Nephron (organoid): ENCODE measurements around the gene RAG2.

Experiments used
- H3K27ac Mint-ChIP-seq, 3 experiments: 2 replicates each; pipeline ENCODE4 v1.8.0; 2020; ENCODE audit warnings: mixed read lengths in 3 of 3, mild to moderate bottlenecking in 2 of 3, moderate library complexity in 1 of 3
- H3K27me3 Mint-ChIP-seq: 2 replicates; pipeline ENCODE4 v1.8.0; 2021; ENCODE audit warnings: low read depth, mild to moderate bottlenecking, moderate library complexity, mixed read lengths
- H3K36me3 Mint-ChIP-seq: 2 replicates; pipeline ENCODE4 v1.8.0; 2020; ENCODE audit warnings: low read depth, mixed read lengths
- H3K4me1 Mint-ChIP-seq: 2 replicates; pipeline ENCODE4 v1.8.0; 2020; ENCODE audit warnings: mixed read lengths
- H3K4me3 Mint-ChIP-seq, 3 experiments: 2 replicates each; pipeline ENCODE4 v1.8.0; 2020; ENCODE audit warnings: mild to moderate bottlenecking in 3 of 3, mixed read lengths in 3 of 3, moderate library complexity in 2 of 3
- H3K9me3 Mint-ChIP-seq: 2 replicates; pipeline ENCODE4 v1.8.0; 2020; ENCODE audit warnings: mixed read lengths
- TF ChIP-seq, protein P1 (sequence below), 3 experiments: fragments of 200-600 bp; sonication (generic); IDR thresholded peaks; one replicate each; pipeline ENCODE4 v1.5.0; 2021; ENCODE audit warnings: antibody characterized with exemption in 3 of 3; ENCODE audit not compliant: unreplicated experiment in 3 of 3

The RAG2 gene

GRCh38 chr11:36619502-36619901 is 21.5 kb upstream of the RAG2 start:
- peak overlapping the region; percentile 2 to 92 (median 68) for H3K27ac Mint-ChIP-seq

DNA sequence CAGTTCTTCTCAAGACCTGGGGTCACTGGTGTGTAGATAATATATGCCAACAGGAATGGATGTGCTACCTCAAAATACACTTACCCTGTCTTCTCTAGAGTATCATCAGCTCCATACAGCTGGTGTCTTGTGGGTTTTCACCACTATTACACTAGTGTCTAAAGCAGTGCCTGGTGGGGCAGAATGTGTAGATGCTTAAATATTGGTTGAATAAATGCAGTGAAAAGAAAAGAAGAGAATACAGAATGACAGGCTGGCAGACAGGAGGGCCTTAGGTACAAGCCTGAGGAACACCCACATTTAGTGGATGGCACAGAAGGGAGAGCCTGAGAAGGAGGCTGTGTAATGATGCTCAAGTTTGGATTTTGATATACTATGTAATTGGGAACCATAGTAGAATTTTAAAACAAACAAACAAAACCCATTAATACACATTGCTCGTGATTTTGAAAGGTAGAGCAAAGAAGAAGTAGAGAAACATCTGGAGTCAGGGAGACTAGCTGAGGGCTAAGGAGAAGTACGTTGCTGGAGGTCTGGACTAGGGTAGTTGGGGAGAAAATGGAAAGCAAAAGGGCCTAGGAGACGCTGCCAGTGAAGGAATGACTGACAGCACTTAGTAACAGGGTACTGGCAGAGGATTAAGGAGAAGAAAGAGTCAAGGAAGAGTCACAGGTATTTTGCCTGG is 20.5 kb upstream of the RAG2 start:
- Mint-ChIP-seq H3K27me3 (no peaks in the 10 kb centered on the region), H3K36me3 (peaks cover 11% of the 10 kb centered on the region), H3K4me3 (peak overlapping the region in 1 of 3 experiments; percentile 27), H3K9me3 (peaks cover 5% of the 10 kb centered on the region), H3K27ac (peak overlapping the region; percentile 2 to 92 (median 68)), H3K4me1 (peaks cover 20% of the 10 kb centered on the region)
- TF ChIP-seq, protein P1, sequence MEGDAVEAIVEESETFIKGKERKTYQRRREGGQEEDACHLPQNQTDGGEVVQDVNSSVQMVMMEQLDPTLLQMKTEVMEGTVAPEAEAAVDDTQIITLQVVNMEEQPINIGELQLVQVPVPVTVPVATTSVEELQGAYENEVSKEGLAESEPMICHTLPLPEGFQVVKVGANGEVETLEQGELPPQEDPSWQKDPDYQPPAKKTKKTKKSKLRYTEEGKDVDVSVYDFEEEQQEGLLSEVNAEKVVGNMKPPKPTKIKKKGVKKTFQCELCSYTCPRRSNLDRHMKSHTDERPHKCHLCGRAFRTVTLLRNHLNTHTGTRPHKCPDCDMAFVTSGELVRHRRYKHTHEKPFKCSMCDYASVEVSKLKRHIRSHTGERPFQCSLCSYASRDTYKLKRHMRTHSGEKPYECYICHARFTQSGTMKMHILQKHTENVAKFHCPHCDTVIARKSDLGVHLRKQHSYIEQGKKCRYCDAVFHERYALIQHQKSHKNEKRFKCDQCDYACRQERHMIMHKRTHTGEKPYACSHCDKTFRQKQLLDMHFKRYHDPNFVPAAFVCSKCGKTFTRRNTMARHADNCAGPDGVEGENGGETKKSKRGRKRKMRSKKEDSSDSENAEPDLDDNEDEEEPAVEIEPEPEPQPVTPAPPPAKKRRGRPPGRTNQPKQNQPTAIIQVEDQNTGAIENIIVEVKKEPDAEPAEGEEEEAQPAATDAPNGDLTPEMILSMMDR (IDR thresholded peaks at IDR 0.05; ENCODE audit: unreplicated experiment in 3 of 3): no peak

More at GRCh38 chr11:36619502-36619901, 21.5 kb upstream of the RAG2 start:
- Mint-ChIP-seq H3K9me3 (peaks cover 5% of the 10 kb centered on the region), H3K36me3 (peaks cover 9% of the 10 kb centered on the region), H3K4me3 (no peak overlapping the region), H3K27me3 (no peaks in the 10 kb centered on the region), H3K4me1 (peaks cover 20% of the 10 kb centered on the region)
- TF ChIP-seq, protein P1 (IDR thresholded peaks at IDR 0.05; ENCODE audit: unreplicated experiment in 3 of 3): no peak

DNA sequence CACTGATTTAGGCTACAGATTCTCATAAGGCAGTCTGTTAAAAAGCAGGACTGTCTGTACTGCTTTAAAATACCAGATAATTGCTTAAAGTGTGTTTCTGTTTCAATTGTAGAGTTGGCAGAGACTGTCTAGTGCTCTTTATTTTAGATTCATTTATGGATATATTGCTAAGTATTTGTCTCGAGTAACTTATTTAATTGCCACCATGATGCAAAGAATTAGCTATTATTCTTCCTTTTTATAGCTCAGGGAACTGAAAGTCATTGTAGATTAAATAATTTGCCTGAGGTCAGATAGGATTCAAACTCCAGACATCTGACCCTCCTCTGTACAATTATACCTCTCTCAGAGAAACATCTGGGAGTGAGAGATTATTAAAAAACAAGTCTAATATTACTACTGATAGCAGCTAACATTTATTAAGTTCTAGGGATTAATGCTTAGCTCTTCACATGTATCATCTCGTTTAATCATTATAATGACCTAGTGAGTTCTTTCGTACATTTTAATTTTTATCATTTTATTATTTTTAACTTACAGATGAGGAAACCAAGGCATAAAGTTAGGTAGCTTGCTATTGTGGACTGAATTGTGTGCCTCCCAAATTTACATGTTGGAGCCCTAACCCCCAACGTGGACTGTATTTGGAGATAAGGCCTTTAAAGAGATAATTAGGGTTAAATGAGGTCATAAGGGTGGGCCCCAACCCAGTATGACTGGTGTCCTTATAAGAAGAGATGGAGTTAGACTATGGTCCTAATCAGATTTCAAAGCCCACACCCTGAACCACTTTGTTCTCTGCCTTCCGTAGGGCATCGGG is 19.7 kb upstream of the RAG2 start:
- H3K27me3 Mint-ChIP-seq: no peaks in the 10 kb centered on the region
- H3K4me3 Mint-ChIP-seq: no peak overlapping the region
- peaks cover 7% of the 10 kb centered on the region for H3K9me3 Mint-ChIP-seq
- TF ChIP-seq, protein P1 (IDR thresholded peaks at IDR 0.05; ENCODE audit: unreplicated experiment in 3 of 3): no peak
- H3K27ac Mint-ChIP-seq: peak overlapping the region in 2 of 3 experiments; percentile 68 to 92
- peaks cover 13% of the 10 kb centered on the region for H3K36me3 Mint-ChIP-seq
- H3K4me1 Mint-ChIP-seq: peaks cover 20% of the 10 kb centered on the region

- H3K27me3 Mint-ChIP-seq: no peaks in the 10 kb centered on the region
- peaks cover 20% of the 10 kb centered on the region for H3K4me1 Mint-ChIP-seq
- peaks cover 7% of the 10 kb centered on the region for H3K9me3 Mint-ChIP-seq
- TF ChIP-seq, protein P1 (IDR thresholded peaks at IDR 0.05; ENCODE audit: unreplicated experiment in 3 of 3): no peak
- no peak overlapping the region for H3K27ac Mint-ChIP-seq
- H3K4me3 Mint-ChIP-seq: no peak overlapping the region
- peaks cover 17% of the 10 kb centered on the region for H3K36me3 Mint-ChIP-seq
Measured at GRCh38 chr11:36615826-36616225, 17.8 kb upstream of the RAG2 start.

DNA sequence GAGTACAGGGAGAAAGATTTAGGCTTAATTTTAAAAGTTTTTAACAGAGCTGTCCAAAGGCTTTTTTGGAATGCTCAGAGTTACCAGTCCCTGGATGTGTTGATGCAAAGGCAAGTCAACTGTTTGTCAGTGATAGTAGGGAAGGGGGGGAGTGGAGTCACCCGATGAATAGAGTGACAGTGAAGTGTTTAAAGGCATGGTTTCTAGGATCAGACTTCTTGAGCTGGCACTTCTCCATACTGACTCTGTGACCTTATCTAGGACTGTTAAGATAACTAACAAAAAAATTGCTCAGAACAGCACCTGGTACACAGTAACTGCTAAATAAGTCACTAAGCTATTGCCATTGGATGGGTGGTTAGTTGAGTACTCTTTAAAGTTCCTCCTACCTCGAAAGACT is 11.3 kb upstream of the RAG2 start:
- Mint-ChIP-seq H3K27ac (no peak overlapping the region), H3K9me3 (peaks cover 2% of the 10 kb centered on the region), H3K27me3 (no peaks in the 10 kb centered on the region), H3K4me1 (no peaks in the 10 kb centered on the region), H3K36me3 (peaks cover 11% of the 10 kb centered on the region), H3K4me3 (no peak overlapping the region)
- TF ChIP-seq, protein P1 (IDR thresholded peaks at IDR 0.05; ENCODE audit: unreplicated experiment in 3 of 3): no peak
